GM19238 (cell line): Measurements from ENCODE around the gene IL17RC.
"Not testable (repeated sequence)": the region's sequence is repeated elsewhere in the genome, so short reads cannot be mapped to it uniquely, and the experiment has no call there.

Source experiments
- DNase-seq: peaks from one replicate; pipeline ENCODE4 v3.0.0; 2011; ENCODE audit warnings: low spot score; ENCODE audit not compliant: insufficient read length

IL17RC gene

GRCh38 chr3:9891072-9891622, 25.8 kb upstream of the IL17RC start:
- DNase-seq: no peak

DNA sequence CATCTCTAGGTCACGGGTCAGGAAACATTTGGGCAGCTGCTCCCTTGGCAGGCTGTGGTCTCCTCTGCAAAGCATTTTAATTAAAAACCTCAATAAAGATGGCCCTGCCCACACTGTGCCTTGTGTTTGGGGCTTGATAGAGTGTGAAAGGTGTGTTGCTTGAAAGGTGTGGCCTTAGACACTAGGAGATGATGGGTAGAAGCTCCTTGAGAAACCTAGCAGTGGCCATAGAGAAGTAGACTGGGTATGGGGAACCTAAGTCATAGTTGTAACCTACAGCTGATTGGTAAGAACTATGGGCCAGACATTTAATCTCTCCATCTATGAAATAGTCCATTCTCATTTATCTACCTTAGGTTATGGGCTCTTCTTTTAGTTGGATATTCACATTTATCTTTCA, 23.2 kb upstream of the IL17RC start:
- no peak for DNase-seq

DNA sequence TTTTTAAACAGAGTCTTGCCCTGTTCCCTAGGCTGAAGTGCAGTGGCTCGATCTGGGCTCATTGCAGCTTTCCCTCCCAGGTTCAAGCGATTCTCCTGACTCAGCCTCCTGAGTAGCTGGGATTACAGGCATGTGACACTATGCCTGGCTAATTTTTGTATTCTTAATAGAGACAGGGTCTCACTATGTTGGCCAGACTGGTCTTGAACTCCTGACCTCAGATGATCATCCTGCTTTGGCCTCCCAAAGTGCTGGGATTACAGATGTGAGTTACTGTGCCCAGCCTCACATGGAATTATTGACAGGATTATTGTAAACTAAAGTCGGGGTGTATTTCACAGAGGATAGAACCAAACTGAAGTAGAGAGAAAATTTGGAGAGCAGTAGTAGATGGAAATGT, 21.2 kb upstream of the IL17RC start:
- DNase-seq: not testable (repeated sequence)

DNA sequence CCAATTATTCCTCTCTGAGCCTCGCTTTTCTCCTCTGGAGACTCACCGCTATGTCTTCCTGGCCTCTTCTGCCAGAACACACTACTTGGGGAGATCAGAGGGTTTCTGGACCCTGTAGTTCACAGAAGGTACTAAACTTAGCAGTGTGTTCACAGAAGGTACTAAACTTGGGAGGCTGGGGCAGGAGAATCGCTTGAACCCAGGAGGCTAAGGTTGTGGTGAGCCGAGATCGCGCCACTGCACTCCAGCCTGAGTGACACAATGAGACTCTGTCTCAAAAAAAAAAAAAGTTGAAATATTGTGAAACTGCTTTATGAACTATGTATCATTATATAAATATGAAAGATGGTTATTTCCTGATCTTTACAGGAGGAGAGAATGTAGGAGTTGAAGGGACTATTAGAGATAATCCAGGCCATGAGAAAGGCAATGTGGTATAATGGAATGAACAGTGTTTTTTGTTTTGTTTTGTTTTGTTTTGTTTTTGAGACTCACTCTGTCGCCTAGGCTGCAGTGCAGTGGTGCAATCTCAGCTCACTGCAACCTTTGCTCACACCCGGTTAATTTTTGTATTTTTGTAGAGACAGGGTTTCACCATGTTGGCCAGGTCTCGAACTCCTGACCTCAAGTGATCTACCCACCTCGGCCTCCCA, 20.0 kb upstream of the IL17RC start:
- not testable (repeated sequence) for DNase-seq

- no peak for DNase-seq
Observed at GRCh38 chr3:9897408-9898372, 19.2 kb upstream of the IL17RC start.

GRCh38 chr3:9898467-9899241, 18.2 kb upstream of the IL17RC start:
- DNase-seq: no peak

- no peak for DNase-seq
Observed at GRCh38 chr3:9899289-9899791, 17.6 kb upstream of the IL17RC start.

DNA sequence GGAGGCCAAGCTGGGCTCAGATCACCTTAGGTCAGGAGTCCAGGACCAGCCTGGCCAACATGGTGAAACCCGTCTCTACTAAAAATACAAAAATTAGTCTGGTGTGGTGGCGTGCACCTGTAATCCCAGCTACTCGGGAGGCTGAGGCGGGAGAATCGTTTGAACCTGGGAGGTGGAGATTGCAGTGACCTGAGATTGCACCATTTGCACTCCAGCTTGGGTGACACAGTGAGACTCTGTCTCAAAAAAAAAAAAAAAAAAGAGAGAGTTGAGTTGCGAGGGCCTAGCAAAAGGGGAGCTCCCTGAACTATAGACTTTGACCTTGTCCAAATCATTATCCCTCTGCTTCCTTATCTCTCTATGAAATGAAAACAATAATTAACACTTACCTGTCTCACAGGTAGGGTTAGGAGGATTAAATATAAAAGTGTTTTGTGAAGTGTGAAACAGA, 15.9 kb upstream of the IL17RC start:
- not testable (repeated sequence) for DNase-seq

DNA sequence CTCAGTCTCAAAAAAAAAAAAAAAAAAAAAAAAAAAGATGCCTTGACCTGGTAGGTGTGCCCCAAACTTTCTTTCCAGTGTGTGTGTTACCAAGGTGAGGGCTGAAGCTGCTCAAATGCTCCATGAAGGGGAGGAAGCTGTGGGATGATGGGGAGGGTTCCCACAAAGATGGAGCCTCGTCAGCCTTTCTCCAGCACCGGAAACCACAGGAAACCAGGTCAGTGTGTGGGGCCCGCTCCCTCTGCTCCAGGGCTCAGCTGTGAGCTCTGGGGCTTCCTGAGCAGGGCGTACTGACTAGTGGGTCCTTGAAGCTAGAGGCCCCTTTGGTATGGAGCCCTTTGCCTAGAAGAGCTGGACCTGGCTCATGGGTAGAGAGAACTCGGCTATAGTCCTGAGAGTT, 14.9 kb upstream of the IL17RC start:
- no peak for DNase-seq

- DNase-seq: no peak
Observed at GRCh38 chr3:9902372-9903237, 14.3 kb upstream of the IL17RC start, which contains the start of gene IL17RE. Gene IL17RE (plus strand): TSS chr3:9902848. CDS start chr3:9902933, 85 bp downstream.

- no peak for DNase-seq
Observed at GRCh38 chr3:9903238-9903624, 13.7 kb upstream of the IL17RC start.

DNA sequence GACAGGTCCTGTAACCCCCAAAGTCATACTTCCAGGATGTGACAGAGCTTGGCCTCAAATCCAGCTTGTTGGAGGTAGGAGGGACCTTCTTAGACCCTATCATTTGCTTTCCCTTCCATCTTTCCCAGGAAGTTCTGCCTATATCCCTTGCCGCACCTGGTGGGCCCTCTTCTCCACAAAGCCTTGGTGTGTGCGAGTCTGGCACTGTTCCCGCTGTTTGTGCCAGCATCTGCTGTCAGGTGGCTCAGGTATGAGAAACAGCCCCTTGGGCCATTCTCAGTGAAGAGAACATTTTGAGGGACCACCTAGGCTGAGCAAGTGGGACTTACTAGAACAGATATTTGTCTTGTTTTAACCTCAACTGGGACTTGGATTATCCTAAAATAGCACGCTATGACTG, 13.0 kb upstream of the IL17RC start:
- no peak for DNase-seq

- DNase-seq: no peak
Observed at GRCh38 chr3:9906480-9906879, 10.4 kb upstream of the IL17RC start.

- no peak for DNase-seq
Observed at GRCh38 chr3:9908286-9908685, 8.6 kb upstream of the IL17RC start.

DNA sequence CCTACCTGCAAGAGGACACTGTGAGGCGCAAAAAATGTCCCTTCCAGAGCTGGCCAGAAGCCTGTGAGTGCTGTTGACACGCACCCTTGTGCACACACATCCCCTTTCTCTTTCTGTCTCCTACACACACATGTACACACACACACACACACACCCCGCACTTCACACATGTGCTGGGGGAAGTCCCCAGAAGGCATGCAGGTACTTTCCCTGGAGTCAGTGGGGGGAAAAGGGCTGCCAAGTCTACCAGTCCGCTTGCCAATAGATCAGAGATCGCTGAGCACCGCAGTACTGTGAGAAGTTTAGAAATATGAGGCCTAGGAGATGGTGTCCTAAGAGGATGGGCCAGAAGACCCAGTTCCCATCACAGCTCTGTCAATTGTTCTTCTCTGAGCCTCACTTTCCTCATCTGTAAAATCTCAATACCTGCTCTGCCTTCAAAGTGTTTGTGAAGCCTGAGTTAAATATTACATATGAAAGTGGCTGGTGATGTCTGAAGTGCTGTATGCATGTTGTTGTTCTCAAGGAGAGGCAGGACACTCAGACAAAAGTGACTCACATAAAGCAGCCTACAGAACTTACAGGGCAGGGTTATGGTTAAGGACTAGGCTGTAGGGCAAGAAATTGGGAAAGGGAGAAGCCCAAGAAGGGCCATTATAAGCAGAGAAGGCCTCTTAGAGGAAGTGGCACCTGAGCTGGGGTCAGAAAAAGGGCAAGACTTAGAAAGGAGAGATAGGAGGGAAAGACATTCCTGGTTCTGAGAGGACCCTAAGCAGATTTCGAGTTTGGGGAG, 7.5 kb upstream of the IL17RC start:
- no peak for DNase-seq

DNA sequence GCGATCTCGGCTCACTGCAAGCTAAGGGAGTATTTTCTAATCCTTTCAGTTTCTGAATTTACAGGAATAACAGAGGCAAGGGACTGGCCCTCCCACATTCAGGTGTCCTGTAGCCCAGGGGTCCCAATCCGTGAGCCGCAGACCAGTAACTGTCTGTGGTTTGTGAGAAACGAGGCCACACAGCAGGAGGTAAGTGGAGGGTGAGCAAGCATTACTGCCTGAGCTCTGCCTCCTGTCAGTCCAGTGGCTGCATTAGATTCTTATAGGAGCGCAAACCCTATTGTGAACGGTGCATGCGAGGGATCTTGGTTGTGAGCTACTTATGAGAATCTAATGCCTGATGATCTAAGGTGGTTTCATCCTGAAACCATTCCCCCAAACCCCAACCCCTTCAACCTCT, 5.0 kb upstream of the IL17RC start:
- no peak for DNase-seq

GRCh38 chr3:9912294-9912935, 4.5 kb upstream of the IL17RC start:
- no peak for DNase-seq

DNA sequence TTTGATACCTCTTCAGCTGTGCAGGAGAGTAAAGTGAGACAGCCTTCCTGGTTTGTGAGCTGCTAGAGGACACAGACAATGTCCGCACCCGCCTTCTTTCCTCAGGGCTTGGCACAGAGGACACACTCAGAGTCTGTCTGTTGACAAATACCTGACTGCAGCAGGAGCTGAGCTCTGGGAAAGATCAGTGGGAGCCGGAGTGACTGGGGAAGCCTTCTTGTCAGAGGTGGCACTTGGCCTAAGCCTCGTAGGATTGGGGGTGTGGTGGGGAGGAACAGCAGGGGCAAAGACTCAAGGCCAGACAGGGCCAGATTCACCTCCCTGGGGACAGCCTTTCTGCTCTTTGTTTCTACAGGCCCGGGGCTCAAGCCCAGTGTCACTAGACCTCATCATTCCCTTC, 3.3 kb upstream of the IL17RC start:
- no peak for DNase-seq

DNA sequence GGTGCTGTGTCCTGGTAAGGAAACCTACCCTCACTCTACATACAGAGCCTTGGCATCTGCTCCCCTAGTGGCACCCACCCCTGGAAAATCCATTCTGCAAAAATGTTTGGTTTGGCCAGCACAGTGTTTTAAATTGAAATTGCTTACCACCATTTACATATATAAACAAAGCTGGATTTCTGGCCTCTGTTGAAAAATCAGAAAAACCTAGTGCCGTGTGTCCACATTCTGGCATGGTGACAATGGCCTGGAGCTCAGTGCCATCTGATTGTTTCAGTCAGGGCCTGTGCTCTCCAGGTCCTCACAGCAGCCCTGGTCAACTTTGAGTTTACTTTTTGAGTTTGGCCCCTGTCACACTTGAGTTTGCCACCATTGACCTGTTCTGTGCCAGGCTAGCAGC, 2.9 kb upstream of the IL17RC start:
- no peak for DNase-seq
